HL-60 (cell line): ENCODE results near the gene ADD2.
"Not testable (repeated sequence)": the region's sequence is repeated elsewhere in the genome, so short reads cannot be mapped to it uniquely, and the experiment has no call there.

Experiments used
- GABPA ChIP-seq: IDR thresholded peaks from 2 replicates; pipeline ENCODE4 v1.6.1; 2012; ENCODE audit warnings: low read depth
- POLR2AphosphoS5 ChIP-seq: IDR thresholded peaks from 2 replicates; pipeline ENCODE4 v1.6.1; 2012; ENCODE audit warnings: low read depth
- TF ChIP-seq, protein P1 (sequence below): IDR thresholded peaks from one replicate; pipeline ENCODE4 v1.5.1; 2011; ENCODE audit warnings: low read length, control low read depth, inconsistent platforms; ENCODE audit not compliant: insufficient read depth
- TF ChIP-seq, protein P2 (sequence below): IDR thresholded peaks from 2 replicates; pipeline ENCODE4 v1.6.1; 2012; ENCODE audit warnings: low read depth; ENCODE audit not compliant: insufficient replicate concordance

DNA sequence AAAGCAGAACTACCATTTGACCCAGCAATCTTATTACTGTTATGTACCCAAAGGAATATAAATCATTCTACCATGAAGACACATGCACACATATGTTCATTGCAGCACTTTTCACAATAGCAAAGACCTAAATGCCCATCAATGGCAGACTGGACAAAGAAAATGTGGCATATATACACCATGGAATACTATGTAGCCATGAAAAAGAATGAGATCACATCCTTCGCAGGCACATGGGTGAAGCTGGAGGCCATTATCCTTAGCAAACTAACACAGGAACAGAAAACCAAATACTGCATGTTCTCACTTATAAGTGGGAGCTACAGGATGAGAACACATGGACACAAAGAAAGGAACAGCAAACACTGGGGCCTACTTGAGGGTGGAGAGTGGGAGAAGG, 28.5 kb downstream of the ADD2 start:
- TF ChIP-seq, protein P1, sequence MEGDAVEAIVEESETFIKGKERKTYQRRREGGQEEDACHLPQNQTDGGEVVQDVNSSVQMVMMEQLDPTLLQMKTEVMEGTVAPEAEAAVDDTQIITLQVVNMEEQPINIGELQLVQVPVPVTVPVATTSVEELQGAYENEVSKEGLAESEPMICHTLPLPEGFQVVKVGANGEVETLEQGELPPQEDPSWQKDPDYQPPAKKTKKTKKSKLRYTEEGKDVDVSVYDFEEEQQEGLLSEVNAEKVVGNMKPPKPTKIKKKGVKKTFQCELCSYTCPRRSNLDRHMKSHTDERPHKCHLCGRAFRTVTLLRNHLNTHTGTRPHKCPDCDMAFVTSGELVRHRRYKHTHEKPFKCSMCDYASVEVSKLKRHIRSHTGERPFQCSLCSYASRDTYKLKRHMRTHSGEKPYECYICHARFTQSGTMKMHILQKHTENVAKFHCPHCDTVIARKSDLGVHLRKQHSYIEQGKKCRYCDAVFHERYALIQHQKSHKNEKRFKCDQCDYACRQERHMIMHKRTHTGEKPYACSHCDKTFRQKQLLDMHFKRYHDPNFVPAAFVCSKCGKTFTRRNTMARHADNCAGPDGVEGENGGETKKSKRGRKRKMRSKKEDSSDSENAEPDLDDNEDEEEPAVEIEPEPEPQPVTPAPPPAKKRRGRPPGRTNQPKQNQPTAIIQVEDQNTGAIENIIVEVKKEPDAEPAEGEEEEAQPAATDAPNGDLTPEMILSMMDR, result not testable (repeated sequence)
- TF ChIP-seq POLR2AphosphoS5, GABPA: not testable (repeated sequence)
- TF ChIP-seq, protein P2, sequence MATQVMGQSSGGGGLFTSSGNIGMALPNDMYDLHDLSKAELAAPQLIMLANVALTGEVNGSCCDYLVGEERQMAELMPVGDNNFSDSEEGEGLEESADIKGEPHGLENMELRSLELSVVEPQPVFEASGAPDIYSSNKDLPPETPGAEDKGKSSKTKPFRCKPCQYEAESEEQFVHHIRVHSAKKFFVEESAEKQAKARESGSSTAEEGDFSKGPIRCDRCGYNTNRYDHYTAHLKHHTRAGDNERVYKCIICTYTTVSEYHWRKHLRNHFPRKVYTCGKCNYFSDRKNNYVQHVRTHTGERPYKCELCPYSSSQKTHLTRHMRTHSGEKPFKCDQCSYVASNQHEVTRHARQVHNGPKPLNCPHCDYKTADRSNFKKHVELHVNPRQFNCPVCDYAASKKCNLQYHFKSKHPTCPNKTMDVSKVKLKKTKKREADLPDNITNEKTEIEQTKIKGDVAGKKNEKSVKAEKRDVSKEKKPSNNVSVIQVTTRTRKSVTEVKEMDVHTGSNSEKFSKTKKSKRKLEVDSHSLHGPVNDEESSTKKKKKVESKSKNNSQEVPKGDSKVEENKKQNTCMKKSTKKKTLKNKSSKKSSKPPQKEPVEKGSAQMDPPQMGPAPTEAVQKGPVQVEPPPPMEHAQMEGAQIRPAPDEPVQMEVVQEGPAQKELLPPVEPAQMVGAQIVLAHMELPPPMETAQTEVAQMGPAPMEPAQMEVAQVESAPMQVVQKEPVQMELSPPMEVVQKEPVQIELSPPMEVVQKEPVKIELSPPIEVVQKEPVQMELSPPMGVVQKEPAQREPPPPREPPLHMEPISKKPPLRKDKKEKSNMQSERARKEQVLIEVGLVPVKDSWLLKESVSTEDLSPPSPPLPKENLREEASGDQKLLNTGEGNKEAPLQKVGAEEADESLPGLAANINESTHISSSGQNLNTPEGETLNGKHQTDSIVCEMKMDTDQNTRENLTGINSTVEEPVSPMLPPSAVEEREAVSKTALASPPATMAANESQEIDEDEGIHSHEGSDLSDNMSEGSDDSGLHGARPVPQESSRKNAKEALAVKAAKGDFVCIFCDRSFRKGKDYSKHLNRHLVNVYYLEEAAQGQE, result not testable (repeated sequence)
